Stomach (tissue), 4 donors: Measurements from ENCODE around the gene ACTA1.

Source experiments
- CTCF ChIP-seq, 7 experiments: fragments of 450-650 bp in 4 of 7; fragments of 200-600 bp in 3 of 7; sonication (generic) in 3 of 7; IDR thresholded peaks; one replicate each; pipeline ENCODE4 v1.5.1; 2016 to 2019; ENCODE audit warnings: antibody characterized with exemption in 7 of 7, control low read depth in 2 of 7, mild to moderate bottlenecking in 1 of 7
- EP300 ChIP-seq: sonication (generic); formaldehyde crosslinking; IDR thresholded peaks from one replicate; pipeline ENCODE4 v1.6.1; 2017; ENCODE audit warnings: antibody characterized with exemption
- POLR2A ChIP-seq, 4 donors: fragments of 450-650 bp; IDR thresholded peaks; one replicate each; pipeline ENCODE4 v1.6.1; 2016; ENCODE audit warnings: antibody characterized with exemption in 4 of 4, control low read depth in 2 of 4, mild to moderate bottlenecking in 1 of 4, moderate library complexity in 1 of 4
- POLR2AphosphoS5 ChIP-seq, 3 donors: sonication (generic); formaldehyde crosslinking; IDR thresholded peaks; one replicate each; pipeline ENCODE4 v1.6.1; 2016; ENCODE audit warnings: antibody characterized with exemption in 3 of 3

GRCh38 chr1:229474509-229474908, 40.6 kb upstream of the ACTA1 start:
- TF ChIP-seq CTCF (IDR thresholded peaks at IDR 0.05): no peak
- TF ChIP-seq POLR2A (IDR thresholded peaks at IDR 0.05): no peak
- no peak for TF ChIP-seq EP300
- TF ChIP-seq POLR2AphosphoS5 (IDR thresholded peaks at IDR 0.05): no peak
